KBM-7 (cell line): Measurements from ENCODE around the gene PLXNB1.
"Not testable (repeated sequence)": the region's sequence is repeated elsewhere in the genome, so short reads cannot be mapped to it uniquely, and the experiment has no call there.

Experiments
- DNase-seq: peaks from one replicate; pipeline ENCODE4 v3.0.0-alpha.2; 2015
- in situ Hi-C: fragments of 300-500 bp; cut with MboI; formaldehyde crosslinking; loops from 2 replicates; pipeline ENCODE4 v1.14.3; 2020; ENCODE audit warnings: low sequenced_read_pairs, low pct_unique_long_range_greater_than_20kb, mixed read lengths

The PLXNB1 gene

DNA sequence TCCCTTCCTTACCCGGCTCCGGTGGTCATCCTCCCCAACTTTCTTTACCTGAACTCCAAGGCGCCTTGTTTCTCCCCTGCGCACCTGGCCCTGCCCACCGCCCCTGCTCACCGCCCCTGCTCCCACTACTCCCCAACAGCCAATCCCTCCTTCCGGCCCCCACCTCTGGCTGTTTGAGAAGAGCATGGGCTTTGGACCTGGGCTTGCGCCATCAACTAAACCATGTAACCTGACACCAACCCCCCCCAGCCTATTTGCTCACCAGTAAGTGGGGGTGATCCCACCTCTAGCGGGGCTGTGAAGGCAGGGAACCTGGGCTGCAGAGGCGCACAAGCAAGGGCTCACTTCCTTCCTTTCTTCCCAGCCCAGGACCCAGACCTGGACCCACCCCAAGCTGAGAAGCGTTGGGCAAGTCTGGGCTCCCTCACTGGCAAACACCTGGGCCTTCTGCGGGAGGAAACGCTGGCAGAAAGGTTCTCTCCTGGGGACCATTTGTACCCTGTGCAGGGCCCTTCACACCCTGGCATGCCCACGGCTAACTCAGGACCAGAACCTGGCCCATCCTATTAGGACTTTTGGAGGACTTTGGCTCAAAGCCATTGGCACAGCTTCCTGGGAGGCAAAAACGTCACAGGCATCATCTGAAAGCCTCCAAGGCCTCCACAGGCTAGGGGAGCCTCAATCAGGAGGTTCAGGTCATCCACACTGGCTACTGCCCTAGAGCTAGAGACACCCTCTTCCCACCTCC is at the start of gene PLXNB1:
Gene PLXNB1, minus strand, starts transcription at position 127 of the 748 bp plus-strand sequence. CDS start 5,475 bp downstream, outside the sequence.
- in situ Hi-C loops, result loop anchor here (10.0 kb wide), 1 partner anchor 155 kb away; no protein-coding TSS in a partner anchor
- peak; percentile 82 for DNase-seq

DNA sequence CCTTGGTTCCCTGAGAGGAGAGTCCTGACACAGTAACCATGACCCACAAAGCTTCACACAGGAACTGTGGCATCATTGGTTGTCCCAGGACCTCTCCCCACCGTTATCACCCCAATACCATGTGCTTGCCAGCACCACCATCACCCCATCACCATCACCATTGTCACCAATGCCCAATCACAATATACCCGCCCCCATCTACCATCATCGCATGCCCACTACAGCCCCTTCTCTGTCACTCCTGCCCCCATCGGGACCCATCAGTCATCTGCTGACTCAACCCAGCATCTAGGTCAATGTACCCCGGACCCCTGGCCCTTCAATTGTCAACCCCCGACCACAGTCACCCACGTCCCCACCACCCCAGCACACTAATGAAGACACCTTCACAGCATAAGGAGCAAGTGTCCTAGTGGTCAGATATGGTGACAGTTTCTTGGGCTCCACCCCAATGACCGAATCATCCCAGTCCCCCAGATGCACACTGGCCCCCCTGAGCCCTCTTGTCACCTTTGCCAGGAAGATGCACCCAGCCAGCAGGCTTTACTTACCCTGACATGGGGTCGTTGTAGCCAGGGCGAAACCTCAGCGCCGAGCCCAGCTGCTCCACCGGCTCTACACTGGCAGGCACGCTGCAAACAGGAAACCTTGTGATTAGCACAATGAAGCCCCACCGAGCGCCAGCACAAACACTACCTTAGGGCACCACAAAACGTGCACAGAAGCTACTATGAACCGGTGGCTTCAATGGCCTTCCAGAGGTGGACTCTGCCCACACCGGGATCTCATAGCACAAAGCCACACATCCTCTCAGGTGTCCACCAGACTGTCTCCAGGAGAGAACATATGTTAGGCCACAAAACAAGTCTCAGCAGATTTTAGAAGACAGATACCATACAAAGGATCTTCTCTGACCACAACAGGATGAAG is 49.0 kb upstream of the PLXNB1 start:
- in situ Hi-C loops, result no loop called here
- peak; percentile 49 for DNase-seq

- in situ Hi-C loops, result no loop called here
- no peak for DNase-seq
Measured at GRCh38 chr3:48477959-48478520, 48.2 kb upstream of the PLXNB1 start.

- in situ Hi-C loops, result no loop called here
- DNase-seq, result no peak
Measured at GRCh38 chr3:48476426-48477053, 46.7 kb upstream of the PLXNB1 start.

DNA sequence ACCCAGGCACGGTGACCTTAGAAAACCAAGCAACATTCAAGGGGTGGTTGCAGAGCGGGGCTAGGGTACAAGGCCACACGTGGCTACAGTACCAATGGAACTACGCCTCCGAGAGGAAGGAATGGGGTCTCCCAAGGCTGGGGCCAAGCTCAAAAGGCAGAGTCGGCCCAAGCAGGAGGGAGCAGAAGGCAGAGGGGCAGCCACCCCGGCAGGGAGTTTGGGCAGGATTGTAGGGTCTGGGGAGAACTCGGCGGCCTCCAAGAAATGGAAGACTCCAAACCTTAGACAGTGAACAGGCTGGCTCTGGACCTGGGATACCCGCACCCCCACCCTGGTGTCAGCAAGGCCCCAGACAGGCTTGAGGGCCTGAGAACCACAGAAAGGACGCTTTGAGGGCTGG is 45.3 kb upstream of the PLXNB1 start:
- DNase-seq, result no peak
- in situ Hi-C loops, result no loop called here

- no peak for DNase-seq
- in situ Hi-C loops, result no loop called here
Measured at GRCh38 chr3:48474619-48475018, 44.7 kb upstream of the PLXNB1 start.

DNA sequence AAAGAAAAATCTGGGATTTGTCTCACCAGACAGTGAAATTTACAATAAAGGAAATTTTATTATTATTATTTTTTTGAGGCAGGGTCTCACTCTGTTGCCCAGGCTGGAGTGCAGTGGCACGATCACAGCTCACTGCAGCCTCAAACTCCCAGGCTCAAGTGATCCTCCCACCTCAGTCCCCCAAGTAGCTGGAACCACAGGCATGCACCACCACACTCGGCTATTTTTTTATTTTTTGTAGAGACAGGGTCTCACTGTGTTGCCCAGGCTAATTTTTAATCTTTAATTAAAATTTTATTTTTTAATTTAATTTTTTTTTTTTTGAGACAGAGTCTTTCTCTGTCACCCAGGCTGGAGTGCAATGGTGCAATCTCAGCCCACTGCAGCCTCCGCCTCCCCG is 44.1 kb upstream of the PLXNB1 start:
- in situ Hi-C loops, result not testable (repeated sequence)

GRCh38 chr3:48473617-48473952 is 43.7 kb upstream of the PLXNB1 start:
- no peak for DNase-seq
- in situ Hi-C loops, result no loop called here

More for the DNA sequence above, 44.1 kb upstream of the PLXNB1 start:
- not testable (repeated sequence) for DNase-seq

DNA sequence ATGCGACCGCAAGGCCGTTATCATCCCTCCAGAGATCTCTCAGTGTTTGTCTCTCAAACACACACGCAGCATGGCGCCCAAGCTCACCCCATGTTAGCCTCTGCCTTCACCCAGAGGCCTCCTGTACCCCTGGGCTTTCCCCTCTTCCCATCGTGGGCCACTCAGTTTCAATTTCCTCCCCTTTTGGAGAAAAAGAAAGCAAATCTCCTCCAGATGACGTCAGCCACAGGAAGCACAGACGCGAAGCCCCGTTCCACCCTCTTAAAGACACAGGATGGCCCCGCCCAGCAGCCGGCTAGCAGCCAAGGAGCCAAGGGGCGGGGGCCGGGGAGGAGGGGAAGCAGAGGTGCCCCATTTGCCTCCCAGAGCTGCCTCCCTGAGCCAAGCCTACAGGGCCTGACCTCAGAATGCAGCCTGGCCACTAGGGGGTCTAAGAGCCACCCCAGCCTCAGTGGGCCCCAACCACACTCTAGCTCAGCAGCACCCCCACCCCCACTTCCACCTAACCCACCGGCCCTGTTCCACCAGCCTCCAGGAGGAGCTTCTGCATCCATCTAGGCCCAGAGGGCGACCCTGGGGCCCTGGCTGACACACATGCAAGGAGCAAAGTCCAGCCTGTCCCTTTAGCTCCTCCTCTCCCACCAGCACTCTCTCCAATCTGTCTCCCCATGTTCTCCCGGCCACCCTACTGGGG is 43.2 kb upstream of the PLXNB1 start:
- peak; percentile 96 for DNase-seq
- in situ Hi-C loops, result no loop called here

DNA sequence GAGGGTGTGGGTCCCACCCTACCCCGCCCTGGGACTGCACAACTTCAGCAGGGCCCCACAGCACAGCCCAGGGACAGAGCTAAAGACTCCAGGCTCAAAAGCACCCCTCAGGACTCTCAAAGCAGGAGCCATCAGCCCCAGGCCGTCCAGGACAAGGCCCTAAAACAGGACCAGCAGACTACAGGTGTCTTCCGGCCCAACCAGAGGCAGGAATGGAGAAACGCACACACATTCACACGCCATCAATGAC is 42.7 kb upstream of the PLXNB1 start:
- in situ Hi-C loops, result no loop called here
- no peak for DNase-seq

- in situ Hi-C loops, result no loop called here
- DNase-seq, result no peak
Measured at GRCh38 chr3:48470286-48470685, 40.4 kb upstream of the PLXNB1 start.

DNA sequence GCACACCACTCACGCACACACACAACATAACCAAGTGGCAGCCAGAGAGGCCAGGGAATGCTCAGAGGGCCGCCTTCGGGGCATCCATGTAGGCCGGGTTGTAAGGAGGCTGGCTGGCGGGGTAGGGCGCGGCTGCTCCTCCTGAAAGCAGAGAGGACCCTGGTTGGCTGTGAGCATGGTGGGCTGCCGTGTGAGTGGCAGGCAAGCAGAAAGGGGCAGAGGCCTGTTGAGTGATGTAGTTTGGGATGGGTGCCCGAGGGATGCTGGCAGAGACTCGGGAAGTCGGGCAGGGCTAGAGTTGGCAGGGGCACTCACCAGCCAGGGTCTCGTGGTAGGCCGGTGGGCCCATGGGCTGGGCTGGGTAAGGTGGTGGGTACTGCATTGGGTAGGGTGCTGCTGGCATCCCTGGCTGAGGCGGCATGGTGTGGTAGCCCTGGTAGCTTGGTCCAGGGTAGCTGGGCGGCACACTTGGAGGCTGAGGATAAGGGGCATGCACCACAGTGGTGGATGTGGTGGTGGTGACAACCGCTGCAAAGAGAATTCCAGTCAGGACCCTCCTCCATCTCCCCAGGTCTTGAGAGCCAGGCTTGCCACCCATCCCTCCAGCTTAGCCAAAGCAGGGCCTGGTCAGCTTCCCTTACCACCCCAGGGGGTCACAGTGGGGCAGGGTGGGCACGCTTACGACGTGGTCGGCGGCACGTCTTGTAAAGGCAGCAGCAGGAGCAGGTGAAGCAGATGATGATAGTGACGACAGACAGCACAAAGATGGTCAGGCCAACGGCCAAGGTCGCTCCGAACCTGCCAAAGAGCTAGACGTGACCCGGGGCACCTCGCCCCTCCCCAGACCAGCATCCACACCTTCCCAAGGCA is 39.4 kb upstream of the PLXNB1 start:
- DNase-seq, result no peak
- in situ Hi-C loops, result no loop called here

DNA sequence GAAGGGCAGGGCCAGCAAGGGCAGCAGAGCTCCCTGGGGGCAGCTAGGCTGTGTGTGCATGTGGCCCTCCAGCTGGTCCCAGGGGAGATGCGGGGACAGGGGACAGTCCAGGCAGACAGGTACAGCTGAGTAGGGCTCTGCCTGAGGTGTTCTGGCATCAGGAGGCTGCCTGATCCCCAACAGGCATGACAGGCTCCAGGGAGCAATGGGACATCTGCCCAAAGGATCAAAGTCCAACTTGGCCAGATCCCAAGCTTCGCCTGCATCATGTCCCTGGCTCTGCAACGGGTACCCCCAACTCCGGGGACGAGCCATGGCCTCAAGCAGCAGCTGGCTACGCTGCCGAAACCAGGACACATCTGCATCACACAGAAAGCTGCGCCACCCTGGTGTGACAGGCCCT is 38.4 kb upstream of the PLXNB1 start:
- DNase-seq, result no peak
- in situ Hi-C loops, result no loop called here

DNA sequence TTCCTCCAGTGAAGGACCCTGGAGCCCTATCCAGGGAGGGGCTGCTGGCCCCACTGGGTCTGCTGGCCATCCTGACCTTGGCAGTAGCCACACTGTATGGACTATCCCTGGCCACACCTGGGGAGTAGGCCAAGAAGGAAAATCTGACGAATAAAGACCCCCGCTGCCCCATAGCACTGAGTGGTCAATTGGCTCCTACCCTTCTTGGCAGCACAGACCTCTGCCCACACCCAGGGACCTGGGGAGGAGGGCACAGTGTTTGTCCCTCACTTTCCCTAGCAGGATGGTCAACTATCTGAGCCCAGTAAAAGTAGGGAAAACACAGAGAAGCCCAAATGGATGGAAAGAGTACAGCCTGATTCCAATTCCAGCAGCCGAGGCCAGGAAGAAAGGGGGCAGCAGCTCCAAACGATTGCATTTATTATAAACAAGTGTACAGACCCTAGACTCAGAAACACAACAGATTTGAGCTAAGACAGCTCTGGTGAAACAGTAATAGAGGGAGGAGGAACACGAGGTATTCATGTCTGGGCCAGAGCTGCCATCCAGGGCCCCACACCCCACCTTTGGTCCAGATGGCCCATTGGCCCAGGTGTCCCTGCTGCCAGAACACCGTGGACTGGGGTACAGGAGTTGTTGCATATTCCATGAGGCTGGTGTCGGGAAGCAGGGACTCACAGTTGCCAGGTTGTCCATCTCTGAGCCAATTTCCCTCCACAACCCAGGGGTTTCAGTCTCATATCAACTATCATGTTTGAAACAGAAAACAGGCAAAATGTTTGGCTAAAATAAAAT is 37.8 kb upstream of the PLXNB1 start:
- in situ Hi-C loops, result no loop called here
- DNase-seq, result no peak

DNA sequence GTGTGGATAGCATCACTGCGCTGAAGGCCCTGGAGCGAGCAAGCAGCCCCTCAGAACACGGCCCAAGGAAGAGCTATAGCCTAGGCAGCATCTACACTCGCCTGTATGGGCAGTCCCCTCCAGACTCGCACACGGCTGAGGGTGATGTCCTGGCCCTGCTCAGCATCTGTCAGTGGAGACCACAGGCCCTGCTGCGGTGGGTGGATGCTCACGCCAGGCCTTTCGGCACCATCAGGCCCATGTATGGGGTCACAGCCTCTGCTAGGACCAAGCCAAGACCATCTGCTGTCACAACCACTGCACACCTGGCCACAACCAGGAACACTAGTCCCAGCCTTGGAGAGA is 37.2 kb upstream of the PLXNB1 start:
- in situ Hi-C loops, result no loop called here
- no peak for DNase-seq

DNA sequence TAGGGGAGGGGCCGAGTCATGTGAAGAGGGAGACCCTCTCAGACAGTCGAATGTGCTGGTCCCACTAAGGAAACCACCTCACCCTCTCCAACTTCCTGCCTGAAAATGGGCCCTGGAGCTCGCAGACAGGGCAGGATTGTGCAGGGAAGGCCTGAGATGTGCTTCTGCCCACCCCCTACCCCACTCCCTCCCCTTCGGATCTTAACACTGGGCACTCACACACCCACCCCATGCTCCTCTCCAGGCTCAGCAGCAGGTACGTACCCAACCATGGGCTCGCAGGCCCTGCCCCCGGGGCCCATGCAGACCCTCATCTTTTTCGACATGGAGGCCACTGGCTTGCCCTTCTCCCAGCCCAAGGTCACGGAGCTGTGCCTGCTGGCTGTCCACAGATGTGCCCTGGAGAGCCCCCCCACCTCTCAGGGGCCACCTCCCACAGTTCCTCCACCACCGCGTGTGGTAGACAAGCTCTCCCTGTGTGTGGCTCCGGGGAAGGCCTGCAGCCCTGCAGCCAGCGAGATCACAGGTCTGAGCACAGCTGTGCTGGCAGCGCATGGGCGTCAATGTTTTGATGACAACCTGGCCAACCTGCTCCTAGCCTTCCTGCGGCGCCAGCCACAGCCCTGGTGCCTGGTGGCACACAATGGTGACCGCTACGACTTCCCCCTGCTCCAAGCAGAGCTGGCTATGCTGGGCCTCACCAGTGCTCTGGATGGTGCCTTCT is 36.7 kb upstream of the PLXNB1 start:
- no peak for DNase-seq
- in situ Hi-C loops, result no loop called here
